ENCODE data around the gene GMPR2. TPM values are rescaled to one million over a fixed set of nuclear protein-coding genes. Genes with fewer than 3 reads are reported as not detected.

GMPR2 gene
- total and polyA plus RNA-seq, 2 experiments from 2014 or later, result 55.0 to 70.9 TPM

- no peaks in the 10 kb centered on the region for H4K20me1 ChIP-seq (ENCODE audit: insufficient read depth)
- H3K27ac ChIP-seq, result peak overlapping the region; percentile 59
- no peaks in the 10 kb centered on the region for H3K9me2 ChIP-seq (ENCODE audit: insufficient read depth)
- no peak for DNase-seq
- peak overlapping the region; percentile 96 for H3K4me3 ChIP-seq
- H3K9me3 ChIP-seq (ENCODE audit: low read depth), result no peaks in the 10 kb centered on the region
- H3F3A ChIP-seq (ENCODE audit: insufficient read depth), result peaks cover 12% of the 10 kb centered on the region
- peak overlapping the region; percentile 78 for H2AFZ ChIP-seq
- TF ChIP-seq EZH2 (IDR thresholded peaks at IDR 0.05; ENCODE audit: insufficient read depth, poor library complexity, severe bottlenecking) (no peak), EZH2phosphoT487 (IDR thresholded peaks at IDR 0.05; ENCODE audit: insufficient read depth, low read depth) (no peak)
- H3K79me2 ChIP-seq (ENCODE audit: insufficient read depth), result peaks cover 53% of the 10 kb centered on the region
- in situ Hi-C loops (cut with MboI), result no loop called here
- no peaks in the 10 kb centered on the region for H3K27me3 ChIP-seq (replicated peaks; ENCODE audit: insufficient read depth)
- no peaks in the 10 kb centered on the region for H3K36me3 ChIP-seq (ENCODE audit: low read depth)
- 2 to 4% methylated on average over 3 of the region's 3 CpGs for WGBS, 2 experiments (ENCODE audit: low coverage in 1 of 2, low lambda C conversion rate in 2 of 2, missing lambda C conversion rate in 2 of 2)
- H3K4me2 ChIP-seq (ENCODE audit: unreplicated experiment), result peak overlapping the region; percentile 91
- peak overlapping the region; percentile 87 for H3K9ac ChIP-seq
- H3K4me1 ChIP-seq (ENCODE audit: insufficient read depth), result peaks cover 13% of the 10 kb centered on the region
These were observed 43.7 kb upstream of the GMPR2 start for GRCh38 chr14:24189059-24189375.

GRCh38 chr14:24189460-24189859 is 43.3 kb upstream of the GMPR2 start:
- H3F3A ChIP-seq (ENCODE audit: insufficient read depth), result peaks cover 12% of the 10 kb centered on the region
- no peaks in the 10 kb centered on the region for H3K9me3 ChIP-seq (ENCODE audit: low read depth)
- TF ChIP-seq EZH2phosphoT487 (IDR thresholded peaks at IDR 0.05; ENCODE audit: insufficient read depth, low read depth) (no peak), EZH2 (IDR thresholded peaks at IDR 0.05; ENCODE audit: insufficient read depth, poor library complexity, severe bottlenecking) (no peak)
- no peaks in the 10 kb centered on the region for H3K36me3 ChIP-seq (ENCODE audit: low read depth)
- no peaks in the 10 kb centered on the region for H4K20me1 ChIP-seq (ENCODE audit: insufficient read depth)
- H2AFZ ChIP-seq, result peak overlapping the region; percentile 78
- peak overlapping the region; percentile 59; the same call in 1 of the 2 replicates for H3K27ac ChIP-seq
- H3K27me3 ChIP-seq (replicated peaks; ENCODE audit: insufficient read depth), result no peaks in the 10 kb centered on the region
- no peak for DNase-seq
- WGBS, 2 experiments (ENCODE audit: low coverage in 1 of 2, low lambda C conversion rate in 2 of 2, missing lambda C conversion rate in 2 of 2), result 90 to 91% methylated on average over 9 of the region's 9 CpGs
- H3K9ac ChIP-seq, result peak overlapping the region; percentile 87
- in situ Hi-C loops (cut with MboI), result no loop called here
- H3K79me2 ChIP-seq (ENCODE audit: insufficient read depth), result peaks cover 57% of the 10 kb centered on the region
- H3K4me2 ChIP-seq (ENCODE audit: unreplicated experiment), result peak overlapping the region; percentile 91
- H3K4me1 ChIP-seq (ENCODE audit: insufficient read depth), result peaks cover 16% of the 10 kb centered on the region
- no peaks in the 10 kb centered on the region for H3K9me2 ChIP-seq (ENCODE audit: insufficient read depth)
- H3K4me3 ChIP-seq, result no peak overlapping the region

- DNase-seq, result no peak
- Histone ChIP-seq H3F3A (ENCODE audit: insufficient read depth) (peaks cover 12% of the 10 kb centered on the region), H3K36me3 (ENCODE audit: low read depth) (no peaks in the 10 kb centered on the region), H3K4me3 (no peak overlapping the region), H3K79me2 (ENCODE audit: insufficient read depth) (peaks cover 66% of the 10 kb centered on the region), H2AFZ (no peak overlapping the region), H3K9me2 (ENCODE audit: insufficient read depth) (no peaks in the 10 kb centered on the region), H3K27me3 (replicated peaks; ENCODE audit: insufficient read depth) (no peaks in the 10 kb centered on the region), H3K4me1 (ENCODE audit: insufficient read depth) (peaks cover 19% of the 10 kb centered on the region), H4K20me1 (ENCODE audit: insufficient read depth) (no peaks in the 10 kb centered on the region), H3K27ac (no peak overlapping the region), H3K9me3 (ENCODE audit: low read depth) (no peaks in the 10 kb centered on the region), H3K9ac (no peak overlapping the region), H3K4me2 (ENCODE audit: unreplicated experiment) (no peak overlapping the region)
- TF ChIP-seq EZH2 (IDR thresholded peaks at IDR 0.05; ENCODE audit: insufficient read depth, poor library complexity, severe bottlenecking), result no peak
- TF ChIP-seq EZH2phosphoT487 (IDR thresholded peaks at IDR 0.05; ENCODE audit: insufficient read depth, low read depth), result no peak
- WGBS, 2 experiments (ENCODE audit: low coverage in 1 of 2, low lambda C conversion rate in 2 of 2, missing lambda C conversion rate in 2 of 2), result 93 to 96% methylated on average over 10 of the region's 10 CpGs
- in situ Hi-C loops (cut with MboI), result no loop called here
These were observed 42.3 kb upstream of the GMPR2 start for GRCh38 chr14:24190416-24190815.

- no peak for DNase-seq
- H3K9me2 ChIP-seq (ENCODE audit: insufficient read depth), result no peaks in the 10 kb centered on the region
- peaks cover 18% of the 10 kb centered on the region for H3F3A ChIP-seq (ENCODE audit: insufficient read depth)
- no peaks in the 10 kb centered on the region for H3K9me3 ChIP-seq (ENCODE audit: low read depth)
- no peak overlapping the region for H3K27ac ChIP-seq
- H3K4me3 ChIP-seq, result no peak overlapping the region
- no peaks in the 10 kb centered on the region for H3K27me3 ChIP-seq (replicated peaks; ENCODE audit: insufficient read depth)
- TF ChIP-seq EZH2 (IDR thresholded peaks at IDR 0.05; ENCODE audit: insufficient read depth, poor library complexity, severe bottlenecking) (no peak), EZH2phosphoT487 (IDR thresholded peaks at IDR 0.05; ENCODE audit: insufficient read depth, low read depth) (no peak)
- in situ Hi-C loops (cut with MboI), result no loop called here
- H4K20me1 ChIP-seq (ENCODE audit: insufficient read depth), result no peaks in the 10 kb centered on the region
- H3K4me2 ChIP-seq (ENCODE audit: unreplicated experiment), result no peak overlapping the region
- 96% methylated on average over 15 of the region's 15 CpGs for WGBS, 2 experiments (ENCODE audit: low coverage in 1 of 2, low lambda C conversion rate in 2 of 2, missing lambda C conversion rate in 2 of 2)
- peaks cover 70% of the 10 kb centered on the region for H3K79me2 ChIP-seq (ENCODE audit: insufficient read depth)
- H3K9ac ChIP-seq, result no peak overlapping the region
- H3K4me1 ChIP-seq (ENCODE audit: insufficient read depth), result peaks cover 19% of the 10 kb centered on the region
- H3K36me3 ChIP-seq (ENCODE audit: low read depth), result no peaks in the 10 kb centered on the region
- H2AFZ ChIP-seq, result no peak overlapping the region
These were observed 39.8 kb upstream of the GMPR2 start for GRCh38 chr14:24192933-24193332.
